ENCODE measurements around the gene EXOC6.

EXOC6 gene

GRCh38 chr10:92993699-92994272, 145.5 kb downstream of the EXOC6 start (continued):
- TF ChIP-seq ZNF558 (tag by site-specific recombination; IDR thresholded peaks at IDR 0.05) (no peak), SCRT1 (tag by site-specific recombination; IDR thresholded peaks at IDR 0.05; ENCODE audit: borderline replicate concordance) (0 out of 2 replicates have a peak, but pooled peaks have one; percentile 12), ZNF155 (tag by site-specific recombination; IDR thresholded peaks at IDR 0.05) (no peak), SCRT2 (tag by site-specific recombination; IDR thresholded peaks at IDR 0.05) (0 out of 2 replicates have a peak, but pooled peaks have one; percentile 28), KLF10 (tag by site-specific recombination; IDR thresholded peaks at IDR 0.05) (0 out of 2 replicates have a peak, but pooled peaks have one; percentile 14), ZSCAN23 (tag by site-specific recombination; IDR thresholded peaks at IDR 0.05) (no peak), ZNF366 (tag by site-specific recombination; conservative IDR thresholded peaks at IDR 0.05) (no peak), OVOL3 (tag by site-specific recombination; IDR thresholded peaks at IDR 0.05) (no peak), HOXA7 (CRISPR knock-in tag; IDR thresholded peaks at IDR 0.05; ENCODE audit: borderline replicate concordance) (no peak), ZNF596 (tag by site-specific recombination; IDR thresholded peaks at IDR 0.05) (no peak), PBX3 (CRISPR knock-in tag; IDR thresholded peaks at IDR 0.05) (no peak), ZNF692 (tag by site-specific recombination; IDR thresholded peaks at IDR 0.05) (no peak), ZNF341 (tag by site-specific recombination; IDR thresholded peaks at IDR 0.05; ENCODE audit: low read depth) (0 out of 2 replicates have a peak, but pooled peaks have one; percentile 24), ZEB2 (tag by site-specific recombination; IDR thresholded peaks at IDR 0.05) (peak; percentile 74), ZNF513 (tag by site-specific recombination; IDR thresholded peaks at IDR 0.05) (no peak), PRDM6 (tag by site-specific recombination; IDR thresholded peaks at IDR 0.05) (peak; percentile 95), ZNF416 (tag by site-specific recombination; IDR thresholded peaks at IDR 0.05) (no peak), ZNF138 (tag by site-specific recombination; IDR thresholded peaks at IDR 0.05; ENCODE audit: borderline replicate concordance) (no peak), BCL11A (tag by site-specific recombination; IDR thresholded peaks at IDR 0.05; ENCODE audit: low read depth) (0 out of 2 replicates have a peak, but pooled peaks have one; percentile 13), GLI4 (tag by site-specific recombination; IDR thresholded peaks at IDR 0.05) (no peak), ZBTB21 (tag by site-specific recombination; IDR thresholded peaks at IDR 0.05) (no peak), ZNF324 (tag by site-specific recombination; IDR thresholded peaks at IDR 0.05) (no peak), ZBTB26 (tag by site-specific recombination; optimal IDR thresholded peaks at IDR 0.05) (no peak), OSR2 (tag by site-specific recombination; IDR thresholded peaks at IDR 0.05) (peak; percentile 86), ZNF621 (tag by site-specific recombination; IDR thresholded peaks at IDR 0.05) (no peak), MZF1 (tag by site-specific recombination; IDR thresholded peaks at IDR 0.05; ENCODE audit: borderline replicate concordance) (no peak), ZNF518A (tag by site-specific recombination; conservative IDR thresholded peaks at IDR 0.05; ENCODE audit: low read depth) (no peak), ZNF302 (tag by site-specific recombination; IDR thresholded peaks at IDR 0.05; ENCODE audit: low read depth) (no peak), ZNF266 (tag by site-specific recombination; IDR thresholded peaks at IDR 0.05; ENCODE audit: low read depth) (no peak)

Measured in HEK293 (cell line).